D721Med (cell line): ENCODE measurements around the gene TEX50.

Experiments
- DNase-seq: peaks from one replicate; pipeline ENCODE4 v3.0.0; 2011; ENCODE audit warnings: low spot score; ENCODE audit not compliant: insufficient read length
- FAIRE-seq: peaks from 2 replicates; lab custom pipeline; 2011; peaks lifted over from hg19 to GRCh38; lab: Jason Lieb, UNC
- CTCF ChIP-seq: IDR thresholded peaks from 2 replicates; pipeline ENCODE4 v1.5.1; 2012; ENCODE audit warnings: mild to moderate bottlenecking, control low read depth; ENCODE audit not compliant: insufficient read depth; ENCODE audit errors: missing control alignments

The TEX50 gene

GRCh38 chr1:173646656-173647055 lies 11.5 kb downstream of the TEX50 start:
- DNase-seq (no peak), FAIRE-seq (no peak)
- no peak for TF ChIP-seq CTCF

DNA sequence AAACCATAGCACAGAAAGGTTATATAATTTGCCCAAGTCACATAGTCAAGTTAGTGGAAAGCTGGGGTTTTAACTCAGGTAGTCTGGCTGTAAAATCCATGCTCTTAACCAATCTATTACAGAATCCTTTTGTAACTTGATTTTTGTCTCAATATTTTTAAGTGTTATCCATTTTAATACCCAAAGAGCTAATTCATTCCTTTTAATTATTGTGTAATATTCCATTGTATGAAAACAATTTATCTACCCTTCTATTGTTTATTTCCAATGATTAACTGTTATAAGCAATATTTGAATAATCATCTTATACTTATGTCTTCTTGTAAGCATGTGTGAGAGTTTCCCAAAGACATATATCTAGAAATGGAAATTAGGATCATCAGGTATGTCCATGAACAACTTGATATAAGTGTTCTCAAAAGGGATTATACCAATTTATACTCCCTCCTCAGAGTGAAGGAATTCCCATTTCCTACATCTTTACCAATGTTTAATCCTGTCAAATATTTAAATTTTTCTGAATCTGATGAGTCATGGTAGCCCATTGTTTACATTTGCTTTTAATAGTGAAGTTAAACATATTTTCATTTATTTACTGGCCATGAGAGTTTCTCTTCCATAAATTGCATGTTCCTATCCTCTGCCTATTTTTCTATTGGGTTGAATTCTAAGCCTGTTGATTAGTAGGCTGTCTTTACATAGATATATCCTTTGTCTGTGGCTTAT lies 13.9 kb downstream of the TEX50 start:
- TF ChIP-seq CTCF, result no peak
- DNase-seq (no peak), FAIRE-seq (no peak)

GRCh38 chr1:173660306-173660705 lies 25.2 kb downstream of the TEX50 start:
- FAIRE-seq (no peak), DNase-seq (no peak)
- no peak for TF ChIP-seq CTCF

- DNase-seq, result no peak
- no peak for TF ChIP-seq CTCF
- FAIRE-seq, result peak; percentile 94
Measured at GRCh38 chr1:173661271-173661670, 26.1 kb downstream of the TEX50 start.

DNA sequence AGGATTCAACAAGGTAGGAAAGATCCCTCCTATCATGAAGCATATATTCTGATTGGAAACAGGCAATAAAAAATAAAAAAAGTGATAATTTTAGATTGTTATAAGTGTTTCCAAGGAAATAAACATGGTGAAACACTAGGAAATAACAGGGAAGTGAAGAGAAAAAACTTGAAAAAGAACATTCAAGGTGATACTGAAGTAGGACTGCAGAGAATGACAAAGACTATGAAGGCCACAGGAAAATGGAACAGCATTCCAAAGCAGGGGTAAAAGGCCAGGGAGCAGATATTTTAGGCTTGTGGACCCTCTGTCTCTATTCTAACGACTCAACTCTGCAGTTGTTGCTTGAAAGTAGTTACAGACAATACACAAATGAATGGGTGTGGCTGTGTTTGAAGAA lies 26.6 kb downstream of the TEX50 start:
- FAIRE-seq (no peak), DNase-seq (no peak)
- TF ChIP-seq CTCF, result no peak

GRCh38 chr1:173663159-173663558 lies 28.0 kb downstream of the TEX50 start:
- no peak for FAIRE-seq
- no peak for TF ChIP-seq CTCF
- DNase-seq, result no peak

GRCh38 chr1:173666646-173667045 lies 31.5 kb downstream of the TEX50 start:
- FAIRE-seq, result no peak

More at GRCh38 chr1:173666646-173667045, 31.5 kb downstream of the TEX50 start:
- no peak for TF ChIP-seq CTCF
- no peak for DNase-seq
